HG03571 (cell line): ENCODE measurements around the gene LEPR.
"Not testable (repeated sequence)": the region's sequence is repeated elsewhere in the genome, so short reads cannot be mapped to it uniquely, and the experiment has no call there.

ENCODE experiments used
- ATAC-seq: cut with Tn5 transposase; IDR thresholded peaks from one replicate; pipeline ENCODE4 v1.9.1; 2021; ENCODE audit not compliant: unreplicated experiment

The LEPR gene

GRCh38 chr1:65435987-65436386 lies 15.5 kb downstream of the LEPR start:
- ATAC-seq, result no peak

GRCh38 chr1:65437616-65438015 lies 17.1 kb downstream of the LEPR start:
- ATAC-seq, result no peak

DNA sequence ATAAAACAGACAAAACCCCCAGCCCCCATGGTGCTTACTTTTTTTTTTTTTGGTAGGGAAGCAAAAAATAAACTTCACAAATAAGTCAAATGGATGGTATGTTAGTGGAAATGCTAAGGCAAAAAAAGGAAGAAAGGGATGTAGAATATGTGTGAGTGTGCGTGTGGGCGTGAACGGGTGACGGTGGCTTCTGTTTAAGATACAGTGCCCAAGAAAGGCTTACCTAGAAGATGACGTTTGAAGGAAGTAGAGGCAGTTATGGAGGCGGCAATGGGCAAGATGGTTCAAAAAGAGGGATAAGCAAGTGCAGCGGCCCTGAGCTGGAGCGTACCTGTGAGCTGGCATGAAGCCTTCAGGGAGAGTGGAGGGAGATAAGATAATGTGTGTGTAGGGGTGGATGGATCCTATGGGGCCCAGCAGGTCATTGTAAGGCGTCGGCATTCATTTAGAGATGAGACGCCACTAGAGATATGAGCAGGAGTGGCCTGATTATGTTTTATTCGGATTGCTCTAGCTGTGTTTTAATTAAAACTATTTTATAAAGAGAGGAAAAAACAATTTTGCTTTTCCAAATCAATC lies 19.9 kb downstream of the LEPR start:
- no peak for ATAC-seq

GRCh38 chr1:65440915-65441314 lies 20.4 kb downstream of the LEPR start:
- no peak for ATAC-seq

GRCh38 chr1:65441464-65441863 lies 21.0 kb downstream of the LEPR start:
- ATAC-seq, result no peak

- ATAC-seq, result no peak
Observed at GRCh38 chr1:65442442-65442841, 22.0 kb downstream of the LEPR start.

DNA sequence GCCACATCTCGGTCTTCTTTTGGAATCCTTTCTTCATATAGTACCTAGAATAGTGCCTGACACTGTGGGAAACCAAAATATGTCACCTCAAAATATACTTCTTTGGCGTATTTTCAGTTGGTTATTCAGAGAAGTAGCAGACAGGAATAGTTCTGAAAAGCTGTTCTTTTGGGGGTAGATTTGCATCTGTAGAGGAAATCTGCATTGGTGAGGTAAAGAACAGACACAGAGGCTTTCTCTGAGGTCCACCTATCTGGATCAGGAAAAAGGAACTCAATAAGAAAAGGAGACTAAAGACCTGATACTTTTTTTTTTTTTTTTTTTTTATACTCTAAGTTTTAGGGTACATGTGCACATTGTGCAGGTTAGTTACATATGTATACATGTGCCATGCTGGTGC lies 23.2 kb downstream of the LEPR start:
- no peak for ATAC-seq

GRCh38 chr1:65444128-65444640 lies 23.7 kb downstream of the LEPR start:
- ATAC-seq, result no peak

- no peak for ATAC-seq
Observed at GRCh38 chr1:65445837-65446236, 25.4 kb downstream of the LEPR start.

DNA sequence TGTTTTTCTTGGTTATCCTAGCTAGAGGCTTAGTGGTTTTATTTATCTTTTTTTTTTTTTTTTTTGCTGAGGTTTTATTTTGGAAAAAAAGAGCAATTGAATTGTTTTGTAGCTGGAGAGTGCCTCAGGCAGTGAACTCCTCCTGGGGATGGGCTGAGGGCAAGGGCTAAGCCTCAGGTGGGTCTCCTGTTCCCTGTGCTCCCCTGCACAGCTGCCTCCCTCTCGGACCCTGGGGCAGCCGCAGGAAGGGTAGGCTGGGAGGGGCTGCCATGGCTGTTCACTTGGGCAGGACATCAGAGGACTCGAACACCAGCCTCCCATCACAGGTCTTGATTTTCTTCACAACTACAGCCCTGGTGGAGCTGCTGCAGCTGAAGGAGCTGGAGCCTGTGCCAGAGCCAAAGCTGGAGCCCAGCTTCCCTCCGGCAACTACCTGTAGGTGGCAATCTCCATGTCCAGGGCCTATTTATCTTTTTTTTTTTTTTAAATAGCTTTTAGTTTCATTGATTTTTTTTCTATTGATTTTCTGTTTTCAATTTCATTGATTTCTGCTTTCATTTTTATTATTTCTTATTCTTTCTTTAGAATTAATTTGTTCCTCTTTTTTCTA lies 28.9 kb downstream of the LEPR start:
- no peak for ATAC-seq

- ATAC-seq, result not testable (repeated sequence)
Observed at GRCh38 chr1:65455678-65456077, 35.2 kb downstream of the LEPR start.

DNA sequence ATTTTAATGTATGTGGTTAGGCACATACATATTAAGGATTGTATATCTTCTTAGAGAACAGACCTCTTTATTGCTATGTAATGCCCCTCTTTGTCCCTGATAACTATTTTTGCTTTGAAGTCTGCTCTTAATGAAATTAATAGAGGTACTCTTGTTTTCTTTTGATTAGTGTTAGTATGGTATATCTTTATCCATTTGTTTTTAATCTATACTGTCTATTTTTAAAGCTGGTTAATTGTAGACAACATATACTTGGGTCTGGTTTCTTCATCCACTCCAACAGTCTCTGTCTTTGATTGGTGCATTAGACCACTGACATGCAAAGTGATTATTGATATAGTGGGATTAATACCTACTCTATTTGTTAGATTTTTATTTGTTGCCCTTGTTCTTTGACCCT lies 36.0 kb downstream of the LEPR start:
- no peak for ATAC-seq

- ATAC-seq, result no peak
Observed at GRCh38 chr1:65457868-65458267, 37.4 kb downstream of the LEPR start.

DNA sequence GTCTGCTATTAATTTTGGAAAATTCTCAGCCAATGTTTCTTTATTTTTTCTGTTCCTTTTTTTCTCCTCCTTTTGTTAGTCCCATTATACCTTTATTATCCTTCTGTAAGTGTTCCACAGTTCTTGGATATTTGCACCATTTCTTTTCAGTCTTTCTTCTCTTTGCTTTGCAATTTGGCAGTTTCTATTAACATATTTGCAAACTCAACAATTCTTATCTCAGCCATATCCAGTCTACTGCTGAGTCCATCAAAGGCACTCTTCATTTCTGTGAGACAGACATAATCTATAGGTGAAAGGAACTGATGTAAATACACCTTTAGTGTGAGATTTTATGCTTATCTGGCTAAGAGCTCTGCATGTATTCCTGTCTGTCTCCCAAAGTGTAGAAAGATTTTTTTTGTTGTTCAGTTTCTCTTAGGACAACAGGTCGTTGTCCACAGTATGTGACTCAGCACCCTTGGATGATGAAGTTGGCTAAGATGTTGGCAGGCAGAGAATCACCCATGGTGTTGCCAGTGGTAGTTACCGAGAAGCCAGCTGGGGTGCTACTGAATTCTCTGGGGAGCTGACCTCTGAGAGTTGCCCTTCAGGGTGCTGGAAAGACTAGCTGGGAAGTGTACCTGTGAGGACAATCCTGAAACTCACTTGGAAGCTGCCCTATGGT lies 38.4 kb downstream of the LEPR start:
- ATAC-seq, result no peak

- ATAC-seq, result no peak
Observed at GRCh38 chr1:65459397-65459768, 38.9 kb downstream of the LEPR start.

DNA sequence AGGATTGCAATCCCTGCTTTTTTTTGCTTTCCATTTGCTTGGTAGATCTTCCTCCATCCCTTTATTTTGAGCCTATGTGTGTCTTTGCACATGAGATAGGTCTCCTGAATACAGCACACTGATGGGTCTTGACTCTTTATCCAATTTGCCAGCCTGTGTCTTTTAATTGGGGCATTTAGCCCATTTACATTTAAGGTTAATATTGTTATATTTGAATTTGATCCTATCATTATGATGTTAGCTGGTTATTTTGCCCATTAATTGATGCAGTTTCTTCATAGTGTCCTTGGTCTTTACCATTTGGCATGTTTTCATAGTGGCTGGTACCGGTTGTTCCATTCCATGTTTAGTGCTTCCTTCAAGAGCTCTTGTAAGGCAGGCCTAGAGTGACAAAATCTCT lies 45.4 kb downstream of the LEPR start:
- not testable (repeated sequence) for ATAC-seq

DNA sequence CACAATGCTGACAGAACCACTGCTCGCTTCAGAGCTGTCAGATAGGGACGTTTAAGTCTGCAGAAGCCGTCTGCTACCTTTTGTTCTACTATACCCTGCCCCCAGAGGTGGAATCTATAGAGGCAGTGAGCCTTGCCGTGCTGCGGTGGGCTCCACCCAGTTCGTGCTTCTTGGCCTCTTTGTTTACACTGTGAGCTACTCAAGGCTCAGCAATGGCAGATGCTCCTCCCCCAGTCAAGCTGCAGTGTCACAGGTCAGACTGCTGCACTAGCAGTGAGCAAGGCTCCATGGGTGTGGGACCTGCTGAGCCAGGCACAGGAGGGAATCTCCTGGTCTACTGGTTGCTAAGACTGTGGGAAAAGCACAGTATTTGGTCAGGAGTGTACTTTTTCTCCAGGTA lies 47.1 kb downstream of the LEPR start:
- no peak for ATAC-seq

DNA sequence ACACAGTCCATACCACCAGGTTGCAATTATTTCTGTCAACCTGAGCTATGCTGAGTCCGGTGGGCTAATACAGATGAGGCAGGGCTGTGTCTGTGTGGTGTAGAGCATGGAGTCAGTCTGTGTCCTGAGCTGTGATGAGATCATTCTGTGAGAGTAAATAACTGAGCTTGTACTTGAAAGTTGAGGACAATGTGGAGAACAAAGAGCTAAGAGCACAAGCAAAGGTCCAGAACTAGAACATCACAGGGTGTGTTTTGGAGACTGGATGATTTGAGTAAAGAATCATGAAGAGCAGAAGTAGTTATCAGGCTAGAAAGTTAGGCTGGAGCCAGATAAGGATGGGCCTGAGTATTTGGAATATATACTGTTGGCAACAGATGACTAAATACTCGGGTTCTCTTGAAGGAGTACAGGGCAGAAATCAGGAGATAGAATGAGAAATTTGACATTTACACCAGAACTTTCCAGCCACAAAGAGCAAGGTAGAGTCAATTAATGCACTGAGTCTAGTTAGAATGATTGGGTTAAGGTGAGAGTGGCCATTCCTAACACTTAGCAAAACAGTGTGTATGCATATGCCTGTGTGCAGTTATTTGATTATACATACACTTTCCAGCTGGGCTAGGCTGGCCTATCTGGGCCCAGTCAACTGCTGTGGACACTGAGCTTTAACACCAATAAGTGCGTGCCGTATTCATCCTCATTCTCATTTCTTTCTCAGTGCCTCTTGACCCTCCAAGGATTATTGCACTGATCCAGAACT lies 48.8 kb downstream of the LEPR start:
- ATAC-seq, result no peak

- no peak for ATAC-seq
Observed at GRCh38 chr1:65469889-65470340, 49.4 kb downstream of the LEPR start.
